Erythroblast (primary cell): ENCODE results near the gene NOPCHAP1.
"Not testable (repeated sequence)": the region's sequence is repeated elsewhere in the genome, so short reads cannot be mapped to it uniquely, and the experiment has no call there.

Experiments
- DNase-seq, 2 experiments: peaks; one replicate each; lab custom pipeline; 2025; lab: John Stamatoyannopoulos, UW
- GATA1 ChIP-seq: IDR thresholded peaks from 2 replicates; pipeline ENCODE4 v1.6.1; 2011; ENCODE audit warnings: low read depth, mild to moderate bottlenecking, control low read depth, low read length, moderate library complexity
- POLR2A ChIP-seq: IDR thresholded peaks from 2 replicates; pipeline ENCODE4 v1.6.1; 2011; ENCODE audit warnings: mild to moderate bottlenecking, low read length

NOPCHAP1 gene

GRCh38 chr12:104986022-104986941 is at the start of gene NOPCHAP1:
TSS of gene NOPCHAP1 (plus strand) at chr12:104986316. CDS start at chr12:104986353, 37 bp downstream.
- DNase-seq, result peak; percentile 80 to 85
- TF ChIP-seq POLR2A, result peak; percentile 58
- no peak for TF ChIP-seq GATA1

- TF ChIP-seq POLR2A (no peak), GATA1 (no peak)
- DNase-seq, result no peak
Measured at GRCh38 chr12:104938371-104938770, 47.7 kb upstream of the NOPCHAP1 start.

GRCh38 chr12:104939089-104939488 is 47.0 kb upstream of the NOPCHAP1 start:
- TF ChIP-seq GATA1 (no peak), POLR2A (no peak)
- no peak for DNase-seq

- DNase-seq, result no peak
- TF ChIP-seq POLR2A (no peak), GATA1 (no peak)
Measured at GRCh38 chr12:104941454-104941853, 44.7 kb upstream of the NOPCHAP1 start.

GRCh38 chr12:104942075-104942474 is 44.0 kb upstream of the NOPCHAP1 start:
- TF ChIP-seq POLR2A, result no peak

GRCh38 chr12:104943401-104943800 is 42.7 kb upstream of the NOPCHAP1 start:
- DNase-seq, result not testable (repeated sequence)

More at GRCh38 chr12:104942075-104942474, 44.0 kb upstream of the NOPCHAP1 start:
- DNase-seq, result no peak

GRCh38 chr12:104944252-104944651 is 41.9 kb upstream of the NOPCHAP1 start:
- TF ChIP-seq GATA1 (no peak), POLR2A (no peak)
- DNase-seq, result no peak

GRCh38 chr12:104948716-104949115 is 37.4 kb upstream of the NOPCHAP1 start:
- DNase-seq, result not testable (repeated sequence)

GRCh38 chr12:104951759-104952509 is 34.2 kb upstream of the NOPCHAP1 start:
- DNase-seq, result no peak
- no peak for TF ChIP-seq POLR2A
- no peak for TF ChIP-seq GATA1

- TF ChIP-seq GATA1, result no peak
- no peak for TF ChIP-seq POLR2A
- DNase-seq, result no peak
Measured at GRCh38 chr12:104952816-104953215, 33.3 kb upstream of the NOPCHAP1 start.

- no peak for TF ChIP-seq POLR2A
- no peak for TF ChIP-seq GATA1
- no peak for DNase-seq
Measured at GRCh38 chr12:104953323-104953722, 32.8 kb upstream of the NOPCHAP1 start.

- DNase-seq, result no peak
- TF ChIP-seq POLR2A (no peak), GATA1 (no peak)
Measured at GRCh38 chr12:104955703-104956102, 30.4 kb upstream of the NOPCHAP1 start.

- TF ChIP-seq GATA1, result no peak
- TF ChIP-seq POLR2A, result no peak
- no peak for DNase-seq
Measured at GRCh38 chr12:104956870-104957718, 29.0 kb upstream of the NOPCHAP1 start.

- DNase-seq, result peak in 1 of 2 experiments; percentile 37
Measured at GRCh38 chr12:104957719-104958000, 28.5 kb upstream of the NOPCHAP1 start.

More at GRCh38 chr12:104957719-104958000, 28.5 kb upstream of the NOPCHAP1 start:
- TF ChIP-seq GATA1 (no peak), POLR2A (no peak)
